ENCODE results near the gene COL4A1.

COL4A1 gene

DNA sequence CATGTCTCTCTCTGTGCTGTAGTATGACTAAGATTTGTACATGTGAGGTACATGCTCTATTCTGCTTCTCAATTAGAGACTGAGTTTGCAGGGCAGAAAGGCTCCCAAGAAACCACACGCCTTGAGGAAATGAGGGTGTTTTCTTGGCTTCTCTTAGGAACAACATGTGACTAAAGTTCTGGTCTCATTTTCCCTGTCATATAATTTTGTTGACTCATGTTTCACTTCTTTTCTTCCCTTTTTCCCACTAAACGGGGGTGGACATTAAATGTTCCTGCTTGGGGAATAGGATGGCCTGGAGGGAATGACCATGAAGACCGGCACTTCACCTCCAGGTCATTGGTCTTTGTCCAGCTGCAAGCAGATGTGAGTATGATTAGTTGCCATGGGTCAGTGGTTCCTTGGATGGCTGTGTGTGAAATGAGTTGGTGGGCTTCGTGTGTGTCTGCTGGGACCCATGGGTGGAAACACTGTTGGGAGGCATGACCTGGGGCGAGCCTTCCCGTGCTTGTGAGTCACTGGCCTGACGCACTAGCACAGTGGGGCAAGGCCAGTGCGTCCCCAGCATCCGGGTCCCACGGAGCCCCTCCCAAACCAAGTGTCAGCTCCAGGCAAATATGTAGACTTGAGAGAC lies 56.6 kb downstream of the COL4A1 start:
- Histone ChIP-seq H3K4me3 (replicated peaks; ENCODE audit: insufficient read depth, low read length) (no peak overlapping the region), H3K27me3 (ENCODE audit: insufficient read depth, poor library complexity, severe bottlenecking) (peaks cover 2% of the 10 kb centered on the region), H3K27ac (replicated peaks) (no peak overlapping the region)
- no peak for DNase-seq (ENCODE audit: low read depth in 1 of 2, low spot score in 1 of 2)
- no peak for TF ChIP-seq SPI1 (IDR thresholded peaks at IDR 0.05; ENCODE audit: borderline replicate concordance, low read depth)
- no peak for TF ChIP-seq POLR2AphosphoS5 (IDR thresholded peaks at IDR 0.05; ENCODE audit: low read depth)
- TF ChIP-seq GABPA (IDR thresholded peaks at IDR 0.05; ENCODE audit: low read depth): no peak
- TF ChIP-seq, protein P1, sequence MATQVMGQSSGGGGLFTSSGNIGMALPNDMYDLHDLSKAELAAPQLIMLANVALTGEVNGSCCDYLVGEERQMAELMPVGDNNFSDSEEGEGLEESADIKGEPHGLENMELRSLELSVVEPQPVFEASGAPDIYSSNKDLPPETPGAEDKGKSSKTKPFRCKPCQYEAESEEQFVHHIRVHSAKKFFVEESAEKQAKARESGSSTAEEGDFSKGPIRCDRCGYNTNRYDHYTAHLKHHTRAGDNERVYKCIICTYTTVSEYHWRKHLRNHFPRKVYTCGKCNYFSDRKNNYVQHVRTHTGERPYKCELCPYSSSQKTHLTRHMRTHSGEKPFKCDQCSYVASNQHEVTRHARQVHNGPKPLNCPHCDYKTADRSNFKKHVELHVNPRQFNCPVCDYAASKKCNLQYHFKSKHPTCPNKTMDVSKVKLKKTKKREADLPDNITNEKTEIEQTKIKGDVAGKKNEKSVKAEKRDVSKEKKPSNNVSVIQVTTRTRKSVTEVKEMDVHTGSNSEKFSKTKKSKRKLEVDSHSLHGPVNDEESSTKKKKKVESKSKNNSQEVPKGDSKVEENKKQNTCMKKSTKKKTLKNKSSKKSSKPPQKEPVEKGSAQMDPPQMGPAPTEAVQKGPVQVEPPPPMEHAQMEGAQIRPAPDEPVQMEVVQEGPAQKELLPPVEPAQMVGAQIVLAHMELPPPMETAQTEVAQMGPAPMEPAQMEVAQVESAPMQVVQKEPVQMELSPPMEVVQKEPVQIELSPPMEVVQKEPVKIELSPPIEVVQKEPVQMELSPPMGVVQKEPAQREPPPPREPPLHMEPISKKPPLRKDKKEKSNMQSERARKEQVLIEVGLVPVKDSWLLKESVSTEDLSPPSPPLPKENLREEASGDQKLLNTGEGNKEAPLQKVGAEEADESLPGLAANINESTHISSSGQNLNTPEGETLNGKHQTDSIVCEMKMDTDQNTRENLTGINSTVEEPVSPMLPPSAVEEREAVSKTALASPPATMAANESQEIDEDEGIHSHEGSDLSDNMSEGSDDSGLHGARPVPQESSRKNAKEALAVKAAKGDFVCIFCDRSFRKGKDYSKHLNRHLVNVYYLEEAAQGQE (IDR thresholded peaks at IDR 0.05; ENCODE audit: insufficient replicate concordance, low read depth): no peak
- TF ChIP-seq CTCF (IDR thresholded peaks at IDR 0.05; ENCODE audit: insufficient read depth, low read length): no peak

GRCh38 chr13:110249326-110249725 lies 57.6 kb downstream of the COL4A1 start:
- no peak overlapping the region for H3K27ac ChIP-seq (replicated peaks)
- TF ChIP-seq SPI1 (IDR thresholded peaks at IDR 0.05; ENCODE audit: borderline replicate concordance, low read depth): no peak
- TF ChIP-seq GABPA (IDR thresholded peaks at IDR 0.05; ENCODE audit: low read depth): no peak
- no peak for TF ChIP-seq CTCF (IDR thresholded peaks at IDR 0.05; ENCODE audit: insufficient read depth, low read length)
- TF ChIP-seq, protein P1 (IDR thresholded peaks at IDR 0.05; ENCODE audit: insufficient replicate concordance, low read depth): no peak
- no peak for TF ChIP-seq POLR2AphosphoS5 (IDR thresholded peaks at IDR 0.05; ENCODE audit: low read depth)
- no peak for DNase-seq (ENCODE audit: low read depth in 1 of 2, low spot score in 1 of 2)
- H3K4me3 ChIP-seq (replicated peaks; ENCODE audit: insufficient read depth, low read length): no peak overlapping the region
- peaks cover 6% of the 10 kb centered on the region for H3K27me3 ChIP-seq (ENCODE audit: insufficient read depth, poor library complexity, severe bottlenecking)

DNA sequence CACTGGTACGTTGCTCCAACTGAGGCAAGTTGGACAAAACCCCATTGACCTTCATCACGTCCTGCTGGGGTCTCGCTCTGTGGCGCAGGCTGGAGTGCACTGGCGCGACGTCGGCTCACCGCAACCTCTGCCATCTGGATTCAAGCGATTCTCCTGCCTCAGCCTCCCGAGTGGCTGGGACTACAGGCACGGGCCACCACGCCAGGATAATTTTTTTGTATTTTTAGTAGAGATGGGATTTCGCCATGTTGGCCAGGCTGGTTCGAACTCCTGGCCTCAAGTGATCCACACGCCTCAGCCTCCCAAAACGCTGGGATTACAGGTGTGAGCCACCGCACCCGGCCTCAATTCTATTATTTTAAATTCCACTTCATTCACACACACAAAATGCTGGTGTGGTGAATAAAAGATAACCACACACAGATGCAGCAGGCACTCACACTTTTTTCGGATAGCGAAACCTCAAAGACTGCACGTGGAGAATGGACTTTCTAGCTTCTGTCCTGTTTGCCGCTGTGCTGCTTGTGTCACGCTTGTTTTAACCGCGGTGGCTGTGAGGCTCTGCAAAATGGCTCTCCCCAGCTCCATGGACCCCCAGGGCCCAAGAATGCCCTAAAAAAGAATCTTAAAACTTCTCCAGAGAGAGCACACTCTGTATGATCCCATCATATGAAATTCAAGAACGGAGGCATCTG lies 58.4 kb downstream of the COL4A1 start:
- DNase-seq (ENCODE audit: low read depth in 1 of 2, low spot score in 1 of 2): no peak
- TF ChIP-seq CTCF (IDR thresholded peaks at IDR 0.05; ENCODE audit: insufficient read depth, low read length): no peak
- TF ChIP-seq POLR2AphosphoS5 (IDR thresholded peaks at IDR 0.05; ENCODE audit: low read depth): no peak
- no peak for TF ChIP-seq SPI1 (IDR thresholded peaks at IDR 0.05; ENCODE audit: borderline replicate concordance, low read depth)
- no peak for TF ChIP-seq GABPA (IDR thresholded peaks at IDR 0.05; ENCODE audit: low read depth)
- TF ChIP-seq, protein P1 (IDR thresholded peaks at IDR 0.05; ENCODE audit: insufficient replicate concordance, low read depth): no peak
- no peak overlapping the region for H3K4me3 ChIP-seq (replicated peaks; ENCODE audit: insufficient read depth, low read length)
- no peak overlapping the region for H3K27ac ChIP-seq (replicated peaks)
- peaks cover 6% of the 10 kb centered on the region for H3K27me3 ChIP-seq (ENCODE audit: insufficient read depth, poor library complexity, severe bottlenecking)
